HL-60/S4 treated with retinoic acid at 250 ng/mL for 4 days and 3 days (cell line): ENCODE data around the gene ZPR1.

Source experiments
- in situ Hi-C: fragments of 300-500 bp; cut with MboI; formaldehyde crosslinking; loops from 2 replicates; pipeline ENCODE4 v1.7.0; 2022; ENCODE audit warnings: low sequenced_read_pairs

Gene ZPR1

DNA sequence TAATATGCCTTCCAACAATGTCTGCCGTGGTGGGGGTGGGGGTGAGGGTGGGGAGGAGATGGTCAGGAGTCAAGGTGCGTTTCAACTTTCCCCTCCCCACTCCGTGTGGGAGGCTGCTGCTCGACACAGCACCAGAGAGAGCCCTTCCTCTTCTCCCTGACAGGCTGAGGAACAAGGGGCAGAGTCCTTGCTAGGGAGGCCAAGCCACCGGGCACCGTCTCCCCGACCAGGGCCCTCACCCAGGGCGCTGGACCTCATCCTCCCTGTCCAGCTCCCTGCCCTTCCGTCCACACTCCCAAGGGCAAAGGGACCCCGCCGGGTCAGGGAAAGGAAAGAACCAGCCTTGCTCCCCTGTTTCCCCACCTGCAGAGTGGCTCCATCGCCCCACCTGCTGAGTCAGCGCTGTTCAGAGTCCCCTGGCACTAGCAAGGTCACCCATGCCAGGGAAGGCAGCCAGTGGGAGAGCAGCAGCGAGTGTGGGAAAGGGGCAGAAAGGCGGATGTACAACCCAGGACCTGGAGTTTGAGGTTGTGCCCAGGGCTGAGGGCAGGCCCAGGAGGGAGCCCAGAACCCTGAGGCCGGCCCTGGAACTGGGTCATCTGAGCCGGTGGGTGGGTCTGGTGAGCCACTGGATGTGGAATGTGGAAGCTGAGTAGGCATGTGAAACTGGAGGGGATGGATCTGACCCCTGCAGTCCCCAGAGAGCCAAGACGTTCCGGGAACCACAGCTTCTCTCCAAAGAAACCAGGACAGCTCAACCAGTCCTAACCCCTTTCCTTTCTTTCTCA, 62.2 kb downstream of the ZPR1 start:
- in situ Hi-C loops = no loop called here

DNA sequence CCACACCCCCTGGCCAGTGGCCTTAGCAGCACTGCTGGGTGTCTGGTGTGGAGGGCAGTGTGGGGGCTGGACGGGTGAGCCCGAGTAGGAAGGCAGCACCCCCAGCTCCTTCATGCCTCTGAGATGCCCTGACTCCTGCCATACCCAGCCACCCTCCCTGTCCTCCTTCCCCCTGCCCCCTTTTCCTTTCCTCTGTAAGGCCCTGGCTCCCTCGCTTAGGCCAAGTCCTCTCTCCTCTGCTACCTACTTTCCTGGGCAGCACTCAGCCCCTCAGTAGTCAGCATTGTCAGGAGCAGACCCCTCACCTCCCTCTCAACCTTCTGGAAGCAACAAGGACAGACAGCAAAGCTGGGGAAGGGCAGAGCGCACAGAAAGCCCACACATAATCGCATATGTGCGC, 63.0 kb downstream of the ZPR1 start:
- in situ Hi-C loops = no loop called here
